NCI-H1048 (cell line): ENCODE measurements around the gene RIOK3.
"Not testable (repeated sequence)": the region's sequence is repeated elsewhere in the genome, so short reads cannot be mapped to it uniquely, and the experiment has no call there.

Source experiments
- DNase-seq: peaks from one replicate; lab custom pipeline; 2025; lab: John Stamatoyannopoulos, UW

Gene RIOK3

DNA sequence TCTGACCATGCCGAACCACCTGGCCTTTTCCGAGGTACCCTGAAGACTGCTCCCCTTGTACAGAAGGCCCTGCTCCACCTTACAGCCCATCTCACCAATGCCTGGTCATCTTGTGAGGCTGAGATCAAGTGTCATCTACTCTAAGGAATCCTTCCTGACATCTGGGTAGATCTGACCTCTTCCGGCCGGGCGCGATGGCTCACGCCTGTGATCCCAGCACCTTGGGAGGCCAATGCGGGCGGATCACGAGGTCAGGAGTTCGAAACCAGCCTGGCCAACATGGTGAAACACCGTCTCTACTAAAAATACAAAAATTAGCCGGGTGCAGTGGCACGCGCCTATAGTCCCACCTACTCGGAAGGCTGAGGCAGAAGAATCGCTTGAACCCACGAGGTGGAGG is 2.1 kb upstream of the RIOK3 start:
- no peak for DNase-seq

DNA sequence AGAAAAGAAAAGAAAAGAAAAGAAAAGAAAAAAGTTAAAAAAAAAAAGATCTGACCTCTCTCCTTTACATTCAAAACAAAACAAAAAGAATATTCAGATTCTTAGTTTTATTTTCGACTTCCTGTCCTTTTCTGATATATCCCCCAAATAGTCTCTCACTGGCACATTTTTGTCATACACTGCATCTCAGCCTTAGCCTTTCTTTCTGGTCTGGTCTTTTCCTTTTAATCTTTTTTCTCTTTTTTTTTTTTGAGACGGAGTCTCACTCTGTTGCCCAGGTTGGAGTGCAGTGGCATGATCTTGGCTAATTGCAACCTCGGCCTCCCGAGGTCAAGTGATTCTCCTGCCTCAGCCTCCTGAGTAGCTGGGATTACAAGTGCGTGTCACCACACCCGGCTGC is 1.6 kb upstream of the RIOK3 start:
- no peak for DNase-seq

DNA sequence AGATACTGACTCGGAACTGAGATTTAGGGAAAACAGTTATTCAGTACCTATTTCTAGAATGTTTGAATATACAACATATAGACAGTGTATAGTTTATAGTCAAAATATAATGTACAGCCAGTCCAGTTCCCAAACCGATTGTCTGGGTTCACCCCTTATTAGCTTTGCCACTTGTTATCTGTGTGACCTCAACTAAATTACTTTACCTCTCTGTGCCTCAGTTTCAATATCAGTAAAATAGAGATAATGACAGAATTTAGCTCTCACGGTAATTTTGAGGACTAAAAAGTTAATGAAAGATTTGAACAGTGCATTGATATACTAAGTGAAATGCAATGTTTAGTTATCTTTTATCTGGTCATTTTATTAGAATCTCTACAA is 750 bp upstream of the RIOK3 start:
- no peak for DNase-seq

DNA sequence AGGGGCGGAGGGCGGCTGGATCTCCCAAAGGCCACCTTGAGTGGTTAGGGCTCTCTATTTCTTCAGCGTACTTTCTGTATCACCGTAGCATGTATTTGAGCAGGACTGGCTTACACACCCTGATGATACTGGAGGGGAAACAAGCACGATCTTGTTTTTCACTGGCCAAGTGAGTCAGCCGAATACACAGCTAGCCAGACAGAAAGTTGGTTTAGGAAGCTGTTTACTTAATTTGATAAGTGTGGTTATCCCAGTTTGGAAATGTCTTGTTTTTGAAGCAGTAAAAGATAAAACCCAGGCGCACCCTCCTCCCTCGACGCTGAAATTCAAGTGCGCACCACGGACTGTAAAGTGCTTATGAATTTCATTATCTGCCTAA is 582 bp downstream of the RIOK3 start:
- DNase-seq = no peak

DNA sequence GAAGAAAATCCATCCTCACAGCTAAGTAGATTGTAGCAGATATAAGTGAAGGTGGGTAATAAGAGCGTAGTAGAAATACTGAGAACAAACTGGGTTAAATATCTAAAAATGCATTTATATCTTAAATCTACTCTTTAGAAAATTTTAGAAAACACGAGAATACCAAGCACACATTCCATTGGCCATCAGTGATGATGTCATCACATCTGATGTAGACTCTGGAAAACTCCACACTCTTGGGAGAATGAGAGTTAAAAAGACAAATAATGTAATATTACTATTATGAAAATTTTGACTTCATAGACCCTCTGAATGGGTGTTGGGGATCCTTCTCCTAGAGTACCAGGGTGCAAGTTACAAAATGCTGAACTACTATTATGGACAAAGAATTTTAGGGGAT is 3.7 kb downstream of the RIOK3 start:
- DNase-seq = no peak

DNA sequence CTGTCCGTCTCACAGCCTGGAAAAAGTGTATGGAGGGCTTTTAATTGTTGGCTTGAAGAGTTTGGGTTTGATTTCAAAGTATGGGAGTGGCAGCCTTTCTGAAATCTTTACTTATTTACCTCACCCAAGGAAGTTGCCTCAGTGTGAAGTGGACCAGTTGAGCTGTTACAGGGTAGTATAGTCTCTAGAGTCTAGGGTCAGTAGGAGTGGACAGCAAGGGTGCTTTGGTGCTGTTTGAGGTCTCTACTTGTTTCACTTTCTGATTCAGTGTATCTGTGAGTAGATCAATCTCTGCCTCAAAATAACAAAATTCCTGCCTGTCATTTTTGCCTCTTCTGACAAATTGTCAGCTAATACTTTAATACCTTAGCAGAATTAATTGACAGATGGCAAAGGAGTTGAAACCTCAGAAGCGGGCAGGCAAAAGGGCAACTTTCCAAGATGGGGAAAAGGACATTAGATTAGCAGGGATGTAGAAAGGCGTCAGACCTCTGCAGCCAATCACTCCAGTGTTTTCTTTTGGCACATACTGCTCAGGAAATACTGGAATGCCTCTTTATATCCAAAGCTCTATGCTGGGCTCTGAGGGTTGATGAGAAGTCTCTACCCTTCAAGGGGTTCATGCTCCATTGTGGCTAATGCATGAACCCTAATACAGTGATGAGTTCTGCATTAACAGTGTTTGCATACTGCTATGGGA is 5.9 kb downstream of the RIOK3 start:
- DNase-seq = no peak

DNA sequence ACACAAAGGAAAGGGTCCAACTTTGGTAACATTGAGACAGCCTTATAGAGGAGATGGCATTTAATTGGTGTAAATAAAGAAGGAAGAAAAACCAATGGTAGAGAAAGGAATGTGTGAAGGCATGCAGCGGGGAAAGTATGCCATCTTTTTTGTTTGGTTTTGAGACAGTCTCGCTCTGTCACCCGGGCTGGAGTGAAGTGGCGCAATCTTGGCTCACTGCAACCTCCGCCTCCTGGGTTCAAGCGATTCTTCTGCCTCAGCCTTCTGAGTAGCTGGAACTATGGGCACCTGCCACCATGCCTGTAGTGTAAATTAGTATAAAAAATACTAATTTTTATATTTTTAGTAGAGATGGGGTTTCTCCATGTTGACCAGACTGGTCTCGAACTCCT is 6.4 kb downstream of the RIOK3 start:
- DNase-seq = no peak

DNA sequence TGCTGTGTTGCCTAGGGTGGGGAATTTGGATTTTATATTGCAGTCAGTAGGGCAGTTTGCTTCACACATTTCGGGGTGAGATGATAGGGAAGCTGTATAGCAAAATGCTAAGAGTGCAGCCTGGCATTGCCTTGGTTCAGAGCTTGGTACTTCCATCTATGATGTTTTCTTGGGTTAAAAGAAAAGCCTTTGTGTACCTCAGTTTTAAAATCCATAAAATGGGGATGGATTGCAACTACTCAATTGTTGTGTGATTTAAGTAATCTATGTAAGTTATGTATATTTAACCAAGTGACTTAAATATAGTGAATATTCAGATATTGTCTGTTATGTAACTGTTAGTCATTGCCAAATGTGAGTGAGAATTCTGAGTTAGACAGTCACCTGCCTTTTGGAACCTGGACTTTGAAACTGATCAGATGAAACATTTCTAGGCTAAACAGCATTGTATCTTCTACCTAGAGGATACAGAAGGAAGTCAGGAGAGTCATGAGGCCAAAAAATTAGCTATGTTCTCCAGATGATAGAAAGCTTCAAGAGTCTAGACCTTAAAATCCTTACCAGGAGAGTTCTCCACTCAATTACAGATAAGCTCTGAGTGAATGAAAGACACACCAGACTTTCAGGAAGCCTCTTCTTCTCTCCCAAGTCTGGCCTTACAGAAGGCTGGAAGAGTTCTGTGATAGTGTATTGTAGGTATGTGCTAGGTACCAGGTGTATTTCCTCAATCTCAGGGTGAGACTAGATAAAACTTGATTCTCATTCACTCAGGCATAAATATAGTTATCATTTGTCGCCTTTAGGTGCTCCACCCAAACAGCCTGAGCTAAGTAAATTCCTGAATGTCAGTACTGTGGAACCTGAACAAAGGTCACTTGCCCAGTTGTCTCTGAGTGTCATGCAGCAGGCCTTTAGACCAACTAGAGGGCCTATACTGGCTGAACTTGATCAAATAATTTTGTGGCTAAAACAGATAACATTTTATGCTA is 7.5 kb downstream of the RIOK3 start:
- no peak for DNase-seq

DNA sequence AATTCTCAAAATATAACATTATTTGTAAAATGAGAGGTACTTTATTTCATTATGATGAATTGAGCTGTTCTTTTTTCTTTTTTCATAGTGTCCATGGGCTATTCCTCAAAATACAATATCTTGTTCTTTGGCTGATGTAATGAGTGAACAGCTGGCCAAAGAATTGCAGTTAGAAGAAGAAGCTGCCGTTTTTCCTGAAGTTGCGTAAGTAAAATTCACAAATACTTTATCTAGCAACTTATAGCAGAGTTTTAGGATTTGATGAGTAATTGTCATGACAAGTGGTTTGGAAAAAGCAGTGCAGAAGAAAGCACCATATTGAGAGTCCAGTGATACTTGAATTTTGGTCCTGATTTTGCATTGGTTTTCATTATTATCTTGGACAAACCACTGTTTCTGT is 9.8 kb downstream of the RIOK3 start:
- DNase-seq = no peak

DNA sequence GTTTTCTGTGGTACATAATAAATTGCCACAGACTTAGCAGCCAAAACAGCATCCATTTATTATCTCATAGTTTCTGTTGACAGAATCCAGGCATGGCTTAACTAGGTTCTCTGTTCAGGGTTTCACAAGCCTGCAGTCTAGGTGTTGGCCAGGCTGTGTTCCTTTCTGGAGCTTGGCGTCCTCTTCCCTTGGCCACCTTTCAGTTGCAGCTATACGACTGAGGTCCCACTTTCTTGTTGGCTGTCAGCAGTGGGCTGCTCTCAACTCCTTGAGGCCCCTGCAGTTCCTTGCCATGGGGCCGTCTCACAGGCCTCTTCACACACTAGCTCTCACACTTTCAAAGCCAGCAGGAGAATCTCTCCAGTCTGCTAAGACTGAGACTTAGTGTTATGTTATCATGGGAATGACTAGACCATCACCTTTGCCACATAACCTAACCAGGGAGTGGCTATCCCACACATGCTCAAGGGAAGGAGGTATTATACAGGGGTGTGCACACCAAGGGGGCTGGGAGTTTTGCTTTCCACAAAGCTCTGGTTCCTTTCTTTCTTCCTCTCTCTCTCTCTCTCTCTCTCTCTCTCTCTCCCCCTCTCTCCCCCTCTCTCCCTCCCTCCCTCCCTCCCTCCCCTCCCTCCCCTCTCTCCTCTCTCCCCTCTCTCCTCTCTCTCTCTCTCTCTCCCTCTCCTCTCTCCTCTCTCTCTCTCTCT is 15.8 kb downstream of the RIOK3 start:
- DNase-seq = no peak

DNA sequence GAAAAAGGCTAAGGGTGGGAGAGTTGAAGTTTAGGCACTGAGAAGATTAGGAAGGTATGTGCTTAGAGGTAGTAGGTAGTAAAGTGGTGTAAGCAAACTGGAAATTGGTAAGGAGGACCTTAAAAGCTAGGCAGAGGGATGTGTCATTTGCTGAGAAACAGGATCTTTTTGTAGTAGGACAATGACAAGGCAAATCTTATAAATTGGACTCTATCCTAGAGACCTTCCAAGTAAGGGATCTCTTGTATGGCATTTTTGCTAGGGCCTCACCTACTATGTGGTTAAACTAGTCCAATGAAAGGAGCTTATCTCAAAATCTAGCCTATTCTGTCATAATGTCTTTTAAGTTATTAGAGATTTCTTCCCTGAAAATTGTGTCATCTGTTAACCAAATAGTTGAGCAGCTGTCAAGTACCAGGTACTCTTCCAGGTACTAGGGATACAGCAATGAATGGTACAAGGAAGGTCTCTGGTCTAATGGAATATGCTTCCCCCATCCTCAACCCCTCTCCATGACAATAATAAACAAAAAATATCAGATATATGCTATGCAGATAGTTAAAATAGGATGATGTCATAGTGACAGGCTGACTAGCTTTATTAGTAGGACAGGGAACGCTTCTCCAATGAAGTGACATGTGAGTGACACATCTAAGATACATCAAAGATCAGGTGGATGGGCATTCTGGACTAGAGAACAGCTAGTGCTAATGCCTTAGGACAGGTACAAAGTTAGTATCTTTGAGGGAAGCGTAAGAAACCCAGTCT is 17.7 kb downstream of the RIOK3 start:
- DNase-seq = no peak

DNA sequence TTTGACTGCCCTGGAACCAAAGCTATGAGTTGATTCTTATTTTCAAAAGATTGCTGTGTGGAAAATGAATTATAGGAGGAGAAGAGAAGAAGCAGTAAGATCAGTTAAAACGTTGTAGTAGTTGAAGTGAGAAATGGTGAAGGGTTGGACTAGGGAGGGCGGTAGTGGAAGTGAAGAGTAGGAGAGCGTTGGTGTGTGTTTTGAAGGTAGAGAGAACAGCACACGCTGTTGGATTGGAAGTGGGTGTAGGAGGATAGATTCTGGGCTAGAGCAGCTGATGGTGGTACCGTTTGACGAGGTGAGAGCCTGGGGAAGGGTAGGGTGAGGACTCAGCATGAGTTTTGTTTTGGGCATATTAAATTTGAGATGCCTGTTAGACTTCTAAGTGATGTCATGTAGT is 18.4 kb downstream of the RIOK3 start:
- DNase-seq = no peak

DNA sequence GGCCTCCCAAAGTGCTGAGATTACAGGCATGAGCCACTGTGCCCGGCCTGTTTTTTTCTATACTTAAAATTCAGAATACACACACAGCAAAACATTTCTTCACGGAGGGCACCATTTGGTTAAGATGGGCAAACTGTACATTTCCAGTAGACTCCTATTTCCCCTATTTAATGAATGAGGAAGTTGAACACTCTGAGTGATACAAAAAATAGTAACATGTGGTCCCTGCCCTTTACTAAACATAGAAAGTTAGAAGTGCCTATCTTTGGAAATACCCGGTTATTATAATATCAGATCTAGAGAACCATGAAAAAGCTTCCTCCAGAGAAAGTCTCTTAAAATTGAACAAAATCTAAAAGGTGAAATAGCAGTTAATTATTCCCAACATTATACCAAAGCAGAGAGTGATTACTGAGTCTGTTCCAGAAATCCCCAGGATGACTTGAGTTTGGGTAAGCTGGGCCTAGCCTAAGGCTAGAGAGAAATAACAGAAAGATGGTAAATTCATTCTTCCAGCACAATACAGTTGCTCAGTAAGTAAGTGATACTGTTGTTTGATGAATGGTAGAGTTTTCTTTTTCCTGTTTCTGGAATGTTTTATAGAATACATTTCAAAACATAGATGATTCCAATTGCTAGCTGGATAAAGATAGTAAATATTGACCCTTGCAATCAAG is 26.9 kb downstream of the RIOK3 start:
- no peak for DNase-seq

DNA sequence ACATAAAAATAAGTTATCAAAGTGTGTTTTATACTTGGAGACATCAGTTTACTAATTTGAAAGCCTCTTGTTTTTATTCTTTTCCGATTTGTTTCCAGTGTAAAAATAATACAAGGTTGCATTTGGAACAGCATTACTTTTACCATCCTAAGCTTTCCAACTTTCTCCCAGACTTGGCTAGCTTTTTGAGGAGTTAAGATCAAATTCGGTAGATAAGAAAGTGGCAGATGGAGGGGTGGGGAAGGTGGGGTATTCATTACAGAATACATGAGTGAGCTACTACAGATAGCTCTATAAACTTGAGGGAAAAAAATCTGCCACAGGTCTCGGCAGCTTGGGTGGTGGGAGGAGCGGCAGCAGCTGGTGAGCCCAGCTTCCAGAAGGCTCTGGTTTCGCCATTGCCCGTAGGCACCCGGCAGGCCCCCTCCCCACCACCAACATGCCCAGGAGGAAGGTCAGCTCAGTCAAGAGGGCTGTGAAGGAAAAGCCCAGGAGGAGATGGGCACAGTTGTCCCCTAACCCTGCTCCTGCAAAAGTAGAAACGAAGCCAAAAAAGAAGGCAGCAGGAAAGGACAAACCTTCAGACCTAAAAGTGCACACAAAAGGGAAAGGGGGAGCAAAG is 31.6 kb downstream of the RIOK3 start:
- DNase-seq = no peak

DNA sequence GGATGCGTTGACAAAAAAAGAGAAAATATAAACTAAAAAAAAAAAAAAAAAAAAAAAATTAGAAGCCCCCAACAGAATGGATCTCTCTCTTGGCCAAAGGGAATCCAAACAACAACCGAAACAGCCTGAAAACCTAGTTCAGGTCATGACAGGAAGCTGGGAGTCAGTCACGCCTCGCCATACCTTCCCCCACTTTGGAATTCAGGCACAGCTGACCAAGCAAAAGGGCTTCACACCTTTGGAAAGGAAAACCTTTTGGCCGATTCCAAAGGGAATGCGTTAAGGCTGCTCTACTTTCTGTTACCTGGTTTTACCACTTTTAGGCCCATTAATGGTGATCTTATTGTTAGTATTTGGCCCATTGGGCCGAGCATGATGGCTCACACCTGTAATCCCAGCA is 32.3 kb downstream of the RIOK3 start:
- DNase-seq = no peak

DNA sequence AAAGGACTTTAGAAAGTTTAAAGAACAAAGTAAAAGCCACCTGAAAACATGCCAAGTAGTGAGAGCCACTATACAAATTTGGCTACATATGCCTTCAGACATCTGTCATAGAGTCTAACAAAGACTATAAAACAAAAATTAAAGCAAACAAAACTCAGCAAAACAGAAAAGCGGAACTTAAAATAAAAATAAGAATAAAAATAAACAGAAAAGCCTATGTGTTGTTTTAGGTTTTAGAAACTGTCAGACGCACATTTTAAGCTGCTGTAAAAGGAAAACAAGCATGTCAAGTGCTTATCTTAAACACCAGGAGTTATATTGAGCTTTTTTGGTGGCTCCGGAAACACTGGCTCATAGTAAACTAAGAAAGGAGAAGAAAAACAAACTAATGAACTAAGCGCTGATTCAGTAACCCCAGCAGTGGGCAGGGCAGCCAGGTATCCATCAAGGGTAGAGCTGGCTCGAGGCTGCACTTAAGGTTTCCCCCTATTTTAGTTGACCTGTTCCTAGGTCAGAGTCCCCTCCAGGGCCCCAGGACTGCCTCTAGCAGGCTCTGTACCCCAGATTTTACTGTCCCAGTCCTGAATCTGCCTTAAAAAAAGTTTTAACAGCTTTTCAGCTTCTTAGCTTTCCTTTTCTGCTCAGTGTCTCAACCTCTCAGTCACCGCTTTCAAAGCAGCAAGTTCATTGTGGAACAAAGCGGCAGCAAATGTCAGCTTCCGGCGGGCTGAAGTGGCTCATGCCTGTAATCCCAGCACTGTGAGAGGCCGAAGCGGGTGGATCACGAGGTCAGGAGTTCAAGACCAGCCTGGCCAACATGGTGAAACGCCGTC is 34.9 kb downstream of the RIOK3 start:
- DNase-seq = no peak

DNA sequence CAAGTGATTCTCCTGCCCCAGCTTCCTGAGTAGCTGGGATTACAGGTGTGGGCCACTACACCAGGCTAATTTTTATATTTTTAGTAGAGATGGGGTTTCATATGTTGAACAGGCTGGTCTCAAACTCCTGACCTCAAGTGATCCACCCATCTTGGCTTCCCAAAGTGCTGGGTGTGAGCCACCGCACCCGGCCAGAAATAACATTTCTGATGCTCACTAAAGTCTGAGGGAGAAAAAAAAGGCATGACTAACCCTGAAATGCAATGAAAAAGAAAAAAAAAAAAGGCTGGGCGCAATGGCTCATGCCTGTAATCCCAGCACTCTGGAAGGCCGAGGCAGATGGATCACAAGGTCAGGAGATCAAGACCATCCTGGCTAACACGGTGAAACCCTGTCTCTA is 36.5 kb downstream of the RIOK3 start:
- DNase-seq = not testable (repeated sequence)

DNA sequence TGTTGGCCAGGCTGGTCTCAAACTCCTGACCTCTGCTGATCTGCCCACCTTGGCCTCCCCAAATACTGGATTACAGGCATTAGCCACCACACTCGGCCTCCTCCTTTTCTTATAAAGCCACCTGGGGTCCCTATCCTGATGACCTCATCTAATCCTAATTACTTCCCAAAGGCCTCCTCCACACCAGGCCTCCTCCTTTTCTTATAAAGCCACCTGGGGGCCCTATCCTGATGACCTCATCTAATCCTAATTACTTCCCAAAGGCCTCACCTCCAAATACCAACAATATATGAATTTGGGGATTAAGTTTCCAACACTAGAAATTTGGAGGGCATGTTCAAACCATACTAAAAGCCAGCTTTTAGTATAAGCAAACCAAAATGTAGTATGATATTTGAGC is 40.6 kb downstream of the RIOK3 start:
- DNase-seq = no peak

DNA sequence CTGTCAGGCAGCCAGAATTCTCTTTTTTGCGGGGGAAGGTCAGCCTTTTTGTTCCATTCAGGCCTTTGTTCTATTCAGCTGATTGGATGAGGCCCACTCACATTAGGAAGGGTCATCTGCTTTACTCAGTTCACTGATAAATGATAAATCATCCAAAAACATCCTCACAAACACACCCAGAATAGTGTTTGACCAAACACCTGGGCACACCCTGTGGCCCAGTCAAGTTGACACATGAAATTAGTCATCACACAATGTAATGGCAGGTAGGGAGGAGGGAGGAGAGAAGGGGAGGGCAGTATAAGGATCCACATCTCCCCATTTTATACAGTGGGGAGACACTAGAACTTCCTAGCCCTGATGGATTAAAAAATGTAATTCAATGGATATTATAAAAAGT is 41.9 kb downstream of the RIOK3 start:
- DNase-seq = no peak
